ENCODE measurements around the gene HIGD2A. TPM values are rescaled to one million over a fixed set of nuclear protein-coding genes. Genes with fewer than 3 reads are reported as not detected.
A peak's percentile ranks its signal among the peaks of the same experiment; 100 is the strongest.

The HIGD2A gene
- total and polyA plus RNA-seq, 2 experiments from 2014 or later = 67.7 to 194 TPM

- TF ChIP-seq ETS1 (IDR thresholded peaks at IDR 0.05) (no peak), ZNF114 (CRISPR knock-in tag; IDR thresholded peaks at IDR 0.05) (no peak), ZNF331 (CRISPR knock-in tag; IDR thresholded peaks at IDR 0.05; ENCODE audit: low read depth) (no peak), JUNB (IDR thresholded peaks at IDR 0.05; ENCODE audit: unreplicated experiment) (no peak), EZH2 (IDR thresholded peaks at IDR 0.05; ENCODE audit: low read depth, unreplicated experiment) (no peak), POLR2AphosphoS5 (IDR thresholded peaks at IDR 0.05; ENCODE audit: low read depth) (no peak), CREB1 (CRISPR knock-in tag; IDR thresholded peaks at IDR 0.05; ENCODE audit: low read depth) (no peak), STAT1 (IDR thresholded peaks at IDR 0.05; ENCODE audit: unreplicated experiment) (no peak)
Measured at GRCh38 chr5:176413255-176413565, 24.7 kb downstream of the HIGD2A start (continued).

- no peak overlapping the region for H3K4me3 ChIP-seq
- Mint-ChIP-seq H3K4me1 (0 out of 3 replicates have a peak, but pooled peaks cover 3% of the 10 kb centered on the region), H3K4me3 (no peak overlapping the region)
Measured at GRCh38 chr5:176413709-176414191, 25.2 kb downstream of the HIGD2A start.

GRCh38 chr5:176414704-176415103, 26.2 kb downstream of the HIGD2A start:
- 0 out of 2 replicates have a peak, but pooled peaks cover 3% of the 10 kb centered on the region for H3K4me1 ChIP-seq (ENCODE audit: insufficient read depth)
- Mint-ChIP-seq H3K36me3 (ENCODE audit: low read depth) (no peaks in the 10 kb centered on the region), H3K9me3 (peaks cover 16% of the 10 kb centered on the region), H3K27me3 (ENCODE audit: insufficient read depth, low read depth, poor library complexity) (peaks cover 14% of the 10 kb centered on the region), H3K4me3 (peak overlapping the region; percentile 67; the same call in 2 of the 3 replicates), H3K27ac (no peak overlapping the region), H3K4me1 (0 out of 3 replicates have a peak, but pooled peaks cover 3% of the 10 kb centered on the region)
- H3K36me3 ChIP-seq (ENCODE audit: insufficient read depth) = no peaks in the 10 kb centered on the region
- DNase-seq (ENCODE audit: low spot score) = no peak
- H2AFZ ChIP-seq = no peak overlapping the region
- H3K9me2 ChIP-seq (ENCODE audit: insufficient read depth) = 0 out of 2 replicates have a peak, but pooled peaks cover 2% of the 10 kb centered on the region
- ATAC-seq = no peak
- H4K20me1 ChIP-seq (replicated peaks; ENCODE audit: insufficient read depth) = peaks cover 10% of the 10 kb centered on the region
- H3K79me2 ChIP-seq (replicated peaks; ENCODE audit: insufficient read depth) = no peaks in the 10 kb centered on the region
- H3K4me2 ChIP-seq = no peak overlapping the region
- no peak overlapping the region for H3K27ac ChIP-seq (ENCODE audit: low read depth)
- H3F3A ChIP-seq (replicated peaks; ENCODE audit: low read depth) = 0 out of 2 replicates have a peak, but pooled peaks cover 4% of the 10 kb centered on the region
- peaks cover 29% of the 10 kb centered on the region for H3K27me3 ChIP-seq (ENCODE audit: insufficient read depth)
- no peak overlapping the region for H3K4me3 ChIP-seq
- TF ChIP-seq NANOG (IDR thresholded peaks at IDR 0.05; ENCODE audit: borderline replicate concordance) = no peak
- TF ChIP-seq ZNF331 (CRISPR knock-in tag; IDR thresholded peaks at IDR 0.05; ENCODE audit: low read depth) = no peak
- TF ChIP-seq ETS1 (IDR thresholded peaks at IDR 0.05) = no peak
- no peak for TF ChIP-seq CTCF (conservative IDR thresholded peaks at IDR 0.05; ENCODE audit: low read depth in 2 of 2)
- TF ChIP-seq CREB1 (CRISPR knock-in tag; IDR thresholded peaks at IDR 0.05; ENCODE audit: low read depth) = no peak
- no peak for TF ChIP-seq POLR2AphosphoS5 (IDR thresholded peaks at IDR 0.05; ENCODE audit: low read depth)
- no peak for TF ChIP-seq EZH2 (IDR thresholded peaks at IDR 0.05; ENCODE audit: low read depth, unreplicated experiment)
- no peak for TF ChIP-seq JUNB (IDR thresholded peaks at IDR 0.05; ENCODE audit: unreplicated experiment)

More at GRCh38 chr5:176413709-176414191, 25.2 kb downstream of the HIGD2A start:
- H2AFZ ChIP-seq = no peak overlapping the region
- no peak overlapping the region for H3K4me2 ChIP-seq
- peaks cover 10% of the 10 kb centered on the region for H4K20me1 ChIP-seq (replicated peaks; ENCODE audit: insufficient read depth)
- H3K27me3 Mint-ChIP-seq (ENCODE audit: insufficient read depth, low read depth, poor library complexity) = peaks cover 12% of the 10 kb centered on the region
- 0 out of 2 replicates have a peak, but pooled peaks cover 3% of the 10 kb centered on the region for H3K4me1 ChIP-seq (ENCODE audit: insufficient read depth)
- no peak for TF ChIP-seq STAT1 (IDR thresholded peaks at IDR 0.05; ENCODE audit: unreplicated experiment)
- no peak for TF ChIP-seq EZH2 (IDR thresholded peaks at IDR 0.05; ENCODE audit: low read depth, unreplicated experiment)
- no peak for TF ChIP-seq CREB1 (CRISPR knock-in tag; IDR thresholded peaks at IDR 0.05; ENCODE audit: low read depth)
- TF ChIP-seq ETS1 (IDR thresholded peaks at IDR 0.05) = no peak
- no peaks in the 10 kb centered on the region for H3K79me2 ChIP-seq (replicated peaks; ENCODE audit: insufficient read depth)
- 0 out of 2 replicates have a peak, but pooled peaks cover 2% of the 10 kb centered on the region for H3K9me2 ChIP-seq (ENCODE audit: insufficient read depth)
- peaks cover 29% of the 10 kb centered on the region for H3K27me3 ChIP-seq (ENCODE audit: insufficient read depth)
- no peaks in the 10 kb centered on the region for H3K36me3 Mint-ChIP-seq (ENCODE audit: low read depth)
- 0 out of 2 replicates have a peak, but pooled peaks cover 4% of the 10 kb centered on the region for H3F3A ChIP-seq (replicated peaks; ENCODE audit: low read depth)
- H3K27ac Mint-ChIP-seq = no peak overlapping the region
- ATAC-seq (no peak), DNase-seq (ENCODE audit: low spot score) (no peak)
- no peak overlapping the region for H3K27ac ChIP-seq (ENCODE audit: low read depth)
- H3K9me3 Mint-ChIP-seq = peaks cover 12% of the 10 kb centered on the region
- H3K36me3 ChIP-seq (ENCODE audit: insufficient read depth) = no peaks in the 10 kb centered on the region

Measured in GM23338 (cell line).